Activated CD8-positive, alpha-beta memory T cell treated with anti-CD3 and anti-CD28 coated beads, Interleukin-2, amount 50 U/mL, for 1 hour (primary cell): ENCODE data around the gene CHAC1.
"Not testable (repeated sequence)": the region's sequence is repeated elsewhere in the genome, so short reads cannot be mapped to it uniquely, and the experiment has no call there.

Experiments used
- DNase-seq: peaks from one replicate; pipeline ENCODE4 v3.0.0-alpha.2; 2020; ENCODE audit errors: extremely low read depth

Gene CHAC1

DNA sequence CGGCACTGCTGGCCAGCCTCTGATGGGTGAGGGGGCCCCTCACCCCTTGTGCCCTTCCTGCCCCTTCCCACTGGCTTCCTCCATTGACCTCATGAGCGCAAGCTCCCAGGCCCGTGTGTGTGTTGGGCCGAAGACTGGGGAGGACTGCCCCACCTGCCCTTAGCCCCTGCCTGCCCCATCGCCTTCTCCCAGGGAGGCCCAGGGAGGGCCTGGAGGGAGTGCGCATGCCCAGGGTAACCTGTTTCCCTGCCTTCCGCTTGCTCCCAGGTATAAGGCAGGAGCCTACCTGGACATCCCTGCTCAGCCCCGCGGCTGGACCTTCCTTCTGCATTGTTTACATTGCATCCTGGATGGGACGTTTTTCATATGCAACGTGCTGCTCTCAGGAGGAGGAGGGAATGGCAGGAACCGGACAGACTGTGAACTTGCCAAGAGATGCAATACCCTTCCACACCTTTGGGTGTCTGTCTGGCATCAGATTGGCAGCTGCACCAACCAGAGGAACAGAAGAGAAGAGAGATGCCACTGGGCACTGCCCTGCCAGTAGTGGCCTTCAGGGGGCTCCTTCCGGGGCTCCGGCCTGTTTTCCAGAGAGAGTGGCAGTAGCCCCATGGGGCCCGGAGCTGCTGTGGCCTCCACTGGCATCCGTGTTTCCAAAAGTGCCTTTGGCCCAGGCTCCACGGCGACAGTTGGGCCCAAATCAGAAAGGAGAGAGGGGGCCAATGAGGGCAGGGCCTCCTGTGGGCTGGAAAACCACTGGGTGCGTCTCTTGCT is 15.3 kb upstream of the CHAC1 start:
- DNase-seq = no peak

DNA sequence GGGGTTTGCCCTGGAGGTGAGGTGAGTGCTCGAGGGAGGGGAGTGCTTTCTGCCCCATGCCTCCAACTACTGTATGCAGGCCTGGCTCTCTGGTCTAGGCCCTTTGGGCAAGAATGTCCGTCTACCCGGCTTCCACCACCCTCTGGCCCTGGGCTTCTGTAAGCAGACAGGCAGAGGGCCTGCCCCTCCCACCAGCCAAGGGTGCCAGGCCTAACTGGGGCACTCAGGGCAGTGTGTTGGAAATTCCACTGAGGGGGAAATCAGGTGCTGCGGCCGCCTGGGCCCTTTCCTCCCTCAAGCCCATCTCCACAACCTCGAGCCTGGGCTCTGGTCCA is 14.8 kb upstream of the CHAC1 start:
- no peak for DNase-seq

DNA sequence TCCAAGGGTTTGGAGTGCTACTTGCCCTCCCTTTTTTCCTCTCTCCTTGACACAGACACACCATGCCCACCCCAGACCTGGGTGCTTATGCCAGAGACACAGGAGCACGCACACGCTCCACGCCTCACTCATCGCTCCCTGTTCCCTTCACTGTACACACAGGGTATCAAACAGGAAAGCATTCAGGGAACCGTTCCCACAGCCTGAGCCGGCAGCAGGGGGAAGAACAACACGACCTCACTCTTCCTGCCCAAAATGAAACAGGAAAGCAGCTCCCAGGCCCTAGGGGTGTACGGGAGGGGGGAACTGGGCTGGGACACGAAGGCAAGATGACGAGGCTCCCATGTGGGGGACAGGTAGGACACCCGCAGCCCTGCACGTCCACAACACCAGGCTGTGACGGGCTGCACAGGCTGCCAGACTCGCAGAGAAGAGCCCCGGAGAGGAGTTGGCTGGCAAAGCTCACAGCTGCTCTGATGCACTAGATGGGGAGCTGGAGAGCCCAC is 12.9 kb upstream of the CHAC1 start:
- DNase-seq = no peak

DNA sequence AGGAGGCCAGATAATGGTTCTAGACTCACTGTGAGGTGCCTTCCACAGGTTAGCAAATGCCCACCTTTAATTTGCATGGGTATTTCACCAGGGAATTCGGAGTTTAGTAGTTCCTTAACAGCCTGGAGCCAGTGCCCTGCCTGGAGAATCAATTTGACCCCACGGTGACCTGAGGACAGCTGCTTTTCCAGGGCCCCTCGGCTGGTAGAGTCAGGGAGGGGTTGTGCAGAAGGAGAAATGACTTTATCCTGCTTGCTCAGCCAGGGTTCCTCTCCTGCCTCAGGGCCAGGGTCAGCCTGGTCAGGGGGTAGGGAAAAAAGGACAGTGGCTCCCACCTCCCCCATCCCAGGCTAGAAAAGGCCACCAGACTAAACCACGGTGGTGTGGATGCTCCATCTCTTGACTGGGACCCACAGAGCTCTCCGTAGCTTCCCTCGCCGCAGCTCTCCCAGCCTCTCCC is 12.2 kb upstream of the CHAC1 start:
- DNase-seq = no peak

DNA sequence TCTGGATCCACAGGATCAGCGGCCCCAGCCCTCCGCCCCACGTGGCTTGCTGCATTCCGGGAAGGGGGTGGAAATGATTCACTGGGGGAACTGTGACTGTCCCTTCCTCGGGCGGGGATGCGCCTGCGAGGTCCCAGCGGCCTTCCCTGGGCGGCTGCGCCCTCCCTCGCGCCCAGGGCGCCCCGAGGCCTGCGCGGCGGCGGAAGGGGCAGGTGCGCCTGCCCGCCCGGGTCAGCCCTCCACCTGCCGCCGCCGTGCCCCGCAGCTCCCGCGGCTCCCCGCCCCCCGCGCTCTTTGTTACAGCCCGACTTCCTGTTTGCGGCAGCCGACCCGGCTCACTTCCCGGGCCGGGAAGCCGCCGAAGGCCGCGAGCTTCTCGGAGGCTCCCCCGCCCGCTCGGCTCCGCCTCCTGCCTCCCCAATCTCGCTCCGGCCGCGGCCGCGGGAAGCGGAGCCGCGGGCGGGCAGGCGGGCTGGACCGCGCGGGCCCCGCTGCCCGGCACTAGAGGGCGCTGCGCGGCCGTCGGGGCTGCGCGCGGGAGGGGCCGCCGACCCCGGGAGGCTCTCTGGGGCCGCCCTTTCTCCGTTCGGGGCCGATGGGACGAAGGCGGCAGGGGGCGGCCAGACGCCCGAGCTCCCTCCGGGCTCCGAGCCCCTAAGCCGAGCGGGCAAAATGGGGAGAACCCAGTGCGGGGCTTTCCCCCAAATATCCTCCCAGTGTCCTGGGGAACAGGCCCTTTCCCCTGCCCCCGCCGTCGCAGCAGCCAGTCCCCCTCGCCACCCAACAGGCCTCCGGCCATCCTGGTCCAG is 11.5 kb upstream of the CHAC1 start:
- no peak for DNase-seq

DNA sequence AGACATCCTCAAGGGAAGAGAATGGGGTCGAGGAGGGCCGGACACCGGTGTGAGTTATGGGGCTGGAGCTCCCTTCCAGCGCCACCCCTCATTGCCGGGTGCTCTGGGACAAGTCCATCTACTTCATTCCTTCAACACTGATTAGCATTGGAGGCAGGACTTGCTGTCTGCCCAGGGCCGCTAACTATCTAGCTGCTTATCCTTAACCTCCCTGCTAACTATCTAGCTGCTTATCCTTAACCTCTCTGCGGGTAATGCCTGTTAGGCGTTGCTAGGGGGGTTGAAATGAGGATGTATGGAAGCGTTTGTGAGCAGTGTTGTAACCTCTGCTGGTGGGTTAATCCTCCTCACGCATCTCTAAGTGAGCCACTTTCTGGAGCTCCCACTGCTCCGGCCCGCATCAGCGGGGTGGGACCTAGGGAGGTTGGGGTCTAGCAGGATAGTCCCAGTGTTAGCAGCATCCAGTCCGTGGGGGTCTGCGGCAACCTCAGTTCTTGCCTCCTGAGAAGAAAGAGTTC is 10.9 kb upstream of the CHAC1 start:
- DNase-seq = no peak

DNA sequence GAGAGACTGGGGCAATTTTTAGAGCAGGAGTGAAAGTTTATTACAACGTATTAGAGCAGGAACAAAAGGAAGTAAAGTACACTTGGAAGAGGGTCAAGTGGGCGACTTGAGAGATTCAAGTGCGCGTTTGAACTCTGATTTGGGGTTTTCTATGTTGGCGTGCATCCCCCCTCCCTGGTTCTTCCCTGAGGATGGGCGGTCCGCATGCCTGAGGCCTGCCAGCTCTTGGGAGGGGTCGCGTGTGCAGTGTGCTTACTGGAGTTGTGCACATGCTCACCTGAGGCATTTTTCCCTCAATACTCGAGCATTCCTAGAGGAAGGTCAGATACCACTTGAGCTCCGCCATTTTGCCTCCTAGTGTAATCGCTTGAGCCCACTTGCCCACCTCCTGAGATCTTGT is 10.4 kb upstream of the CHAC1 start:
- DNase-seq = no peak

DNA sequence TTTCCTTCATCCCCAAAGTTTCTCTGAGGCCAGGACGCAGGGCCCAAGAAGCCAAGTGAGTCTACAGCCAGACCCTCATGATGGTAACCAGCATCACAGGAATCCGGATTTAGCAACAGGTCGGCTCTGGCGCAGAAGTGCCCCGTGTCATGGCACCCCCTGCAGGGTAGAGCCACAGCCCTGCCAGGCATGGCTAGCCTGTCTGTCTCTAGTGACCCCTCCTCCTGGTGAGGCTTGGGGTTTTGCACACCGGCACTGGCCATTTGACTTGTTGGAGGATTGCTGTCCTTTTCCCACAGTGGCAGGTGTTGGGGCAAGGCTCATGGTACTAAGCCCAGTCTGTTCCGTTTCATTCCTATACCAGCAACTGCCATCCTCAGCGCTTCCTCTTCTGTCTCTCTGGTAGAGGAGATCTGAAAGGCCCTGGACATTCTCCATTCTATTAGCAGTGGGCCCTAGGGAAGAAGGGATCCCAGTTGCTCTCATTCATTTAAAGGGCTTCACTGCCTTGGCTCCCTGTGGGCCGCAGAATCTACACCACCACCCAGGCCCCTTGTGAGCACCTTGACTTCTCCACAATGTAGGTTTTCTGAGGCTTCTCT is 9.4 kb upstream of the CHAC1 start:
- no peak for DNase-seq

DNA sequence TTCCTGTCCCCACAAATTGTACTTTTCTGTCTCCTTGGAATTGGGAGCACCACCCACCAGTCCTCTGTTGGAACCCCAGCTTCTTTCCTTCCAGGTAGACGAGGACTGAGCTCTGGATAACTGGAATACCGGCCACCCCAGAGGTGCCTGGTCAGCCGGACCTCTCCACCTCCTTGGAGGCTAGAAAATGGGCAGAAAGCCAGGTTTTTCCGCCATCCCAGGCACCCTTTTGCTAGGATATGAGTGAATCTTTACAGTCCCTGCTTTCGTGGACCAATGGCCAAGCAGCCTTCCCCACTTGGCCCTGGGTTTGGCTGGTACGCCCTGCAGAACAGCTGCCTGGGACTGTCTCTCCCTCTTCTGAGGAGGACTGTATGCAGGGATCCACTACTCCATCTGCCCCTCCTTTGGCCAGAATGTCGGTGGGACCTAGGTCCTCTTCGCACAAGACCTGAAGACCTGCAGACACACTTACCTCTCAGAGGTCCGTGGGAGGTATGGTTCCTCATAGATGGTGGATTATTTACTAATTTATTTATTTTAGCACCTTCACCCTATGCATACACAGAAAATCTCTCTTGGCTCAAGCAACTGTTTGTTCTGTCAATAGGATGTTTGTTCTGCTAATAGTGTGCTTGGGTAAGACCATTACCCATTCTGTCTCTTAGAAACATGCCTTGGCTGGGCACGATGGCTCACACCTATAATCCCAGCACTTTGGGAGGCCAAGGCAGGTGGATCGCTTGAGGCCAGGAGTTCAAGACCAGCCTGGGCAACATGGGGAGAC is 8.6 kb upstream of the CHAC1 start:
- DNase-seq = no peak

DNA sequence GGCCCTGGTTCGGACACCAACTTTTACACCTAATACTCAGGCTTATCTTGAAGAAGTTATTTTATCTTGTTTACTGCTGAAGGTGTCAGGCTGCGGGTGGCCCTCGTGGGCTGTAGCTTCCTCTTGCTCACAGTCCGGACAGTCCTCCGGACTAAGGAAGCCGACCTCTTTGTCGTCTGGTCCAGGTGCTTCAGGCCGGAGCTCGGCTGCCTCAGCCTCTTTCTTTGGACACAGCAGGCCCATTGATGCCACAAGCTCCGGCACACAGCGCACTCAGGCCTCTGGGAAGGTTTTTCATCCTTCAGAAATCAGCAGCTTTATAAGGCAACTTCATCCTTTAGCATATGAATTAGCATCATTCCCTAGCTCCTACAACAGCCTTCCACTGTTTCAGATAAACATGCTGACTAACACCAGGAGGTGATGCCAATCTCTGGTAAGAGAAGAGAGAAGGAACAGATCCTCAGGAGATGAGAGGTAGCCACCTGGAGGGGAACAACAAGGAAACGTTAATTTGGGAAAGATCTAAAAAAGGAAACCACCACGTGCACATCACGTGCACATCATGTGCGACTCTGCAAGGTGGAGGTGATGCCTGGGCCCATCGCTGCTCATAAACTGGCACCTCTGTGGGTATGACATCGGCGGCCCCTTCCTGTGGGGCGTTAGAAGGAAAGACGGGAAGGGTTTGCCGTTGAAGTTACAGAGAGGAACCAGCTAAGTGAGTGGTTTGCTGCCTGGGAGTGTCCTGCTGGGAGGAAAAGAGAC is 4.4 kb upstream of the CHAC1 start:
- no peak for DNase-seq

DNA sequence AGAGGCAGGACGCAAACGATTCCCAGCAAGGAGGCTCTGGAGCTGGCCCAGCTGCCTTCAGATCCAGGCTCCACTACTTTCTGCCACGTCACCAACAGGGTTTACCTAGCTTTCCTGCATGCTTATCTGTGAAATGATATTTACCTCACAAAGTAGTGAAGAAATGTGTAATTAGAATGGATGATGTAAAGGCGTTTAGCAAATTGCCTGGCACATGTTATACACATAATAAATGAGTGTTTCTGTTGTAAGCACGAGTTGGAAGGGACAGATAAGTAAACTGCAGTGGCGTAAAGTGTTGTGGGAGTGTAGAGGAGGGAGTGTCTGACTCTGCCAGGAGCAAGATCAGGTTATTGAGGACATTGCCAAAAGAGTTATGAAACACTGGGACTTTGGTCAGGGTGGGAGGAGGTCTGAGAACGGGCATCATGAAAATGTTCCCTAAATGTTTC is 3.5 kb upstream of the CHAC1 start:
- DNase-seq = no peak

DNA sequence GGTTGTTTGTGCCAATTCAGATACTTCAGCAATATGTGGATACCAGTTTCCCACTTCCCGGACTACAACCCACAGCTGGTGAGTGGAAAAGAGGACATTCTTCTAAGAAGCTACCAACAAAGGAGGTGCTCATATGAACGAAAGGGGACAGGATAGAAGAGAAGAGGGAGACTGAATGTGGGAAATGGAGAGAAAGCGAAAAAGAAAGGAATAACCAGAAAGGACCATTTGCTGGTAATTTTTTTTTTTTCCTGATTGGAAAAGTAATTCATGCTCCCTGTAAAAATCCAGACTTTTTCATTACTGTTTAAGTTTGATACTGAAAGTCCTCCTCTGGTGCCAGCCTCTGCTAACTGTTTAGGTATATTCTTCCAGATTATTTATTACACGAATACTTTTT is 1.5 kb upstream of the CHAC1 start:
- DNase-seq = no peak

DNA sequence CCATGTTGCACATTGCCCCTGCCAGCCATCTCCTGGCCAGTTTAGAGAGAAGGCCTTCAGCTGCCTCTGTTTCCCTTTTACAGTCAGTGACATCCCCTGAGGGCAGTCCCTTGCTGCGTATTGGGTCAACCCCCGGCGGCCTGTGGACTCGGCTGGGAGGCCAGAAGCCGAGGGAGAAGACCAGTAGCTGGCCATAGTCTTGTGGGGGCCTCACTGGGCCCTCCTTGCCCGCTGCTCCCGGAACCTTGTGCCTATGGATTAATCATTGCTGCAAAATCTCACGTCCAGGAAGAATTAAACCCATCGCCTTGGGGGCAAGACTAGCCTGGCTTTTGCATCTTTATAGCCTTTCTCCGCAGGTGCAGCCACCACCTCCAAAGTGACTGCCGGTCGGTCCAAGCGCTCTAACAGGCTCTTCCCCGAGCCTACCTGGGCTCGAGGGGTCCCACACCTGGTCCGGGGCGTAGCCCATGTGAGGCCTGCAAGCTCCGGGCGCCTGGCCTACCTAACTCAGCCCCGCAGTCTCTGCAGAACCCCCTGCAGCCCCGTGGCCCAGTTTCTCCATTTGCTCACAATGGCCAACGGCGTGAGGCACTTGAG is 870 bp upstream of the CHAC1 start:
- no peak for DNase-seq

DNA sequence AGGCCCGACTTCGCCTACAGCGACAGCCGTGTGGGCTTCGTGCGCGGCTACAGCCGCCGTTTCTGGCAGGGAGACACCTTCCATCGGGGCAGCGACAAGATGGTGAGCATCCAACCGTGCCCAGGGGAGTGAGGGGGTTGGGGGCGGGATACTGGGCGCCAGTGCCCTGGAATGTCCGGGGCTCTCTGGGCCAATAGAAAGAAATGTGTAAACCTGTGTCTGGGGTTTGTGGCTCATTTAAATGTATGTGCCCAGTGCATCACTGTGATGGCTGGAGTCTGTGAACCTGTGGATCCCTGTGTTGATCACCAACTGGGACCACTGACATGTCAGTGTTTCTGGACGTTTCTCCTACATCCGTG is 423 bp downstream of the CHAC1 start:
- DNase-seq = no peak

DNA sequence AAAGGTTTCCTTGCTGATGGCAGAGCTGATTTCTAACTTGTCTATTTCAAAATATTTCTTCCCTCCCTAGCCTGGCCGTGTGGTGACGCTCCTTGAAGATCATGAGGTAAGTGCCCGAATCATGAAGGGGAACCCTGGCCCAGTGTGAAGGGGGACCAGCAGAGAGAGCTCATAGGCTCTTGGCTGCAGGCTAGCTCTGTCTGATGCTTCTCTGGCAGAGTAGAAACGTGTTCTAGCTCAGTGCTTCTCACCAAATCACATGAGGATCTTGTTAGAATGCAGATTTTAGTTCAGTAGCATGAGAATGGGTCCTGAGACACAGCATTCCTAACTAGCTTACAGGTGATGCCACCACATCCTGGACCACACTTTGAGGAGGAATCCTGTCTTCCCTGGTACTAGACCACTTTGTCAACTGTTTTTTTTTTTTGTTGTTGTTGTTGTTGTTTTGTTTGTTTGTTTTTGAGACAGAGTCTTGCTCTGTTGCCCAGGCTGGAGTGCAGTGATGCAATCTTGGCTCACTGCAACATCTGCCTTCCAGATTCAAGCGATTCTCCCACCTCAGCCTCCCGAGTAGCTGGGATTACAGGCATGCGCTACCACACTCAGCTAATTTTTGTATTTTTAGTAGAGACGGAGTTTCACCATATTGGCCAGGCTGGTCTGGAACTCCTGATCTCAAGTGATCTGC is 1.0 kb downstream of the CHAC1 start:
- DNase-seq = not testable (repeated sequence)

DNA sequence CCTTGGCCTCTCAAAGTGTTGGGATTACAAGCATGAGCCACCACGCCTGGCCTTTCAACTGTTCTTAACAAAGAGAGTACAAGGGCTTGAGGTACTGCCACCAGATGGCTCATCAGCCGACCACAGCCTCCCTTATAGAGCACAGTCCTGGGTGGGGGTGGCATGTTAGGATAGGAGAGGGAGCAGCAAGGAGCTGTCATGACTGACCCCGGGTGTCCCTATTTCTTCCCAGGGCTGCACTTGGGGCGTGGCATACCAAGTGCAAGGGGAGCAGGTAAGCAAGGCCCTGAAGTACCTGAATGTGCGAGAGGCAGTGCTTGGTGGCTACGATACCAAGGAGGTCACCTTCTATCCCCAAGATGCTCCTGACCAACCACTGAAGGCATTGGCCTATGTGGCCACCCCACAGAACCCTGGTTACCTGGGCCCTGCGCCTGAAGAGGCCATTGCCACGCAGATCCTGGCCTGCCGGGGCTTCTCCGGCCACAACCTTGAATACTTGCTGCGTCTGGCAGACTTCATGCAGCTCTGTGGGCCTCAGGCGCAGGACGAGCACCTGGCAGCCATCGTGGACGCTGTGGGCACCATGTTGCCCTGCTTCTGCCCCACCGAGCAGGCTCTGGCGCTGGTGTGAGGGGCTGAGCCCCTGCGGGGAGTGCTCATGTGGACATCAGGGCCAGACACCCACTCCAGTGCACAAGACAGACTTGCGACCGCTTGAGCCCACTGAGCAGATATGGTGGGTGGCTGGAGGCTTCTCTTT is 2.1 kb downstream of the CHAC1 start:
- DNase-seq = no peak

DNA sequence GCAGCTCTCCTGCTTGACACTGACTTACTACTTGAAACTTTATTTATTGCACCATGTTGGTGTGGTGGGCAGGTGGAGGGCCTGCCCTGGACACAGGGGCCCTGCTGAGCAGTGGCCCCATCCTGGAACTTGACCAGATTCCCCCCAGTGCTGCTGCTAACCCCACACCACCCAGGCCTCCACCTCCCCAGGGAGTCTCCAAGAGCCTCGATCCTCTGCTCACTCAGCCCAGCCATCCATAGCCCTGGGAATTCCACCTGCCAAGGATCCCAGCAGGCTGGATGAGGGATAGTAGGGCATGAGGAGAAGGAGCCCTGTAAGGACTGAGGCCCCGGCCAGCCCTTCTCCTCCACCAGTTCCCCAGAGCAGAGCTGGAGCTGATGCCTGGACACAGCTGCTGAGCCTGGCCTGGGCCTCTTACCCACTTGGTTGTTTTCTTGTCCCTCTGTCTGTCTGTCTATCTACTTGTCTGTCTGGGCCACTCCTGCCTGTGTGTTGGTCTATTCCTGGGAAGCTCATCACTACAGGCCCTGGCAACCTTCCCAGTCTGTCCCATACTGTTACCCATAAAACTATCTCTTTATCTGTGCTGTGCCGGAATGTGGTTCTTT is 2.8 kb downstream of the CHAC1 start:
- no peak for DNase-seq

DNA sequence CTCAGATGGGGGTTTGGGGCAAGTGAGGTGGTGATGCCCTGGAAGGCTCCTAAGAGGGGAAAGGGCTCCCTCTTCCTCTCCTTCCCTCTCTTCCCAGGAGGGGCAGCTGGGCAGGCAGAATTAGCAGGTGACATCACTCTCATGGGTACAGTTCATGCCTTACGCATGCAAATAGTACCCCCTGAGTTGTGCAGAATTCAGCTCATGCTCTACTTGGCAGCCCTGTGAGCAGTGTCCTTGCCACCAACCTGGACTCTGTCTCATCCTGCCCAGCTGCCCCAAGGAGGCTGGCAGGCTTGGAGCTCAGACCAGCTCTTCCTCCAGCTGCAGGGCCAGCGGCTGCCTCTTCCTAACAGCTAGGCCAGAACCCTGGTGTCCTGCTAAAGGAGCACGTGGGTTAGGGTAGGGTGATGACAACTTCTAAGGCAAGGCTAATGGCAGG is 3.3 kb downstream of the CHAC1 start:
- no peak for DNase-seq
